ENCODE measurements around the gene DLG2.

DLG2 gene

DNA sequence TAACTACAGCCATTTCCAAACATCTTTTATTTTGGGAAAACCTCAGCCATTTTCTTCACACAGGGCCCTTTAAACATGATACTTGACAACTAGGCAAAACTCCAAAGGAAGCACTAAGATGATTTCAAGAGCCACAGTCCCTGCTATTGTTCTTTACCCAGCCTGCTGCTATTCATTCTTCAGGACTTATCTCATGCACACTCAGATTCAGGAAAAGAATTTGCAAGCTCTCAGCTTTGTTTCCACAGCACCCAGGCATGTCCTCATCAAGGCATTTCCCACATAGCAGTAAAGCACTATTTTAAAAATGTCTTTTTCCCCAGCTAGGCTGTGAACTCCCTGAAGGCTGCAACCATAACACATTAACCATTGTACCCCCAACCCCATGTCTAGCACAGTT lies 1731.6 kb downstream of the DLG2 start:
- TF ChIP-seq ZFX (IDR thresholded peaks at IDR 0.05; ENCODE audit: borderline replicate concordance) = no peak
- TF ChIP-seq, protein P1, sequence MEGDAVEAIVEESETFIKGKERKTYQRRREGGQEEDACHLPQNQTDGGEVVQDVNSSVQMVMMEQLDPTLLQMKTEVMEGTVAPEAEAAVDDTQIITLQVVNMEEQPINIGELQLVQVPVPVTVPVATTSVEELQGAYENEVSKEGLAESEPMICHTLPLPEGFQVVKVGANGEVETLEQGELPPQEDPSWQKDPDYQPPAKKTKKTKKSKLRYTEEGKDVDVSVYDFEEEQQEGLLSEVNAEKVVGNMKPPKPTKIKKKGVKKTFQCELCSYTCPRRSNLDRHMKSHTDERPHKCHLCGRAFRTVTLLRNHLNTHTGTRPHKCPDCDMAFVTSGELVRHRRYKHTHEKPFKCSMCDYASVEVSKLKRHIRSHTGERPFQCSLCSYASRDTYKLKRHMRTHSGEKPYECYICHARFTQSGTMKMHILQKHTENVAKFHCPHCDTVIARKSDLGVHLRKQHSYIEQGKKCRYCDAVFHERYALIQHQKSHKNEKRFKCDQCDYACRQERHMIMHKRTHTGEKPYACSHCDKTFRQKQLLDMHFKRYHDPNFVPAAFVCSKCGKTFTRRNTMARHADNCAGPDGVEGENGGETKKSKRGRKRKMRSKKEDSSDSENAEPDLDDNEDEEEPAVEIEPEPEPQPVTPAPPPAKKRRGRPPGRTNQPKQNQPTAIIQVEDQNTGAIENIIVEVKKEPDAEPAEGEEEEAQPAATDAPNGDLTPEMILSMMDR (IDR thresholded peaks at IDR 0.05) = no peak
- no peak overlapping the region for H3K27ac ChIP-seq

- H3K27ac ChIP-seq = no peak overlapping the region
- TF ChIP-seq ZFX (IDR thresholded peaks at IDR 0.05; ENCODE audit: borderline replicate concordance) = no peak
- TF ChIP-seq, protein P1 (IDR thresholded peaks at IDR 0.05) = peak; percentile 35
These were observed 1745.7 kb downstream of the DLG2 start for GRCh38 chr11:83881428-83881827.

GRCh38 chr11:83871054-83871453 lies 1756.1 kb downstream of the DLG2 start:
- H3K27ac ChIP-seq = no peak overlapping the region
- no peak for TF ChIP-seq ZFX (IDR thresholded peaks at IDR 0.05; ENCODE audit: borderline replicate concordance)
- TF ChIP-seq, protein P1 (IDR thresholded peaks at IDR 0.05) = no peak

DNA sequence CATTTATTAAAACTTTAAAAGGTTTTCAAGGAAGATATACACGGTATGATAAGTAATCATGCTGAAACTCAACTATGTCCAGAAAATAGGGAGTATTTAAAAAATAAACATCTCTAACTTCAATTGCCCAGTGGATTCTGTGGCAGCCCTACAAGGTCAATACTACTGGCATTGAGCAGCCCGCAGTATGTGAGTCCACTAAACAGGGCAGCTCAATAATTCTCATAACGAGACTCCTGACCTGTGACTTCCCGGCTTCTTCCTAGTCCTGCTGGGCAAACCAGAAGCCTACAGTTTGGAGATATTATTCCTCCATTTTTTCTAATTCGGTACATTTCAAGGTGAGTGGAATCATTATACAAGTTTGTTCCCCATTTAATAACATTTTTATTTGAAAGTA lies 1760.5 kb downstream of the DLG2 start:
- H3K27ac ChIP-seq = no peak overlapping the region
- TF ChIP-seq ZFX (IDR thresholded peaks at IDR 0.05; ENCODE audit: borderline replicate concordance) = no peak
- TF ChIP-seq, protein P1 (IDR thresholded peaks at IDR 0.05) = no peak

DNA sequence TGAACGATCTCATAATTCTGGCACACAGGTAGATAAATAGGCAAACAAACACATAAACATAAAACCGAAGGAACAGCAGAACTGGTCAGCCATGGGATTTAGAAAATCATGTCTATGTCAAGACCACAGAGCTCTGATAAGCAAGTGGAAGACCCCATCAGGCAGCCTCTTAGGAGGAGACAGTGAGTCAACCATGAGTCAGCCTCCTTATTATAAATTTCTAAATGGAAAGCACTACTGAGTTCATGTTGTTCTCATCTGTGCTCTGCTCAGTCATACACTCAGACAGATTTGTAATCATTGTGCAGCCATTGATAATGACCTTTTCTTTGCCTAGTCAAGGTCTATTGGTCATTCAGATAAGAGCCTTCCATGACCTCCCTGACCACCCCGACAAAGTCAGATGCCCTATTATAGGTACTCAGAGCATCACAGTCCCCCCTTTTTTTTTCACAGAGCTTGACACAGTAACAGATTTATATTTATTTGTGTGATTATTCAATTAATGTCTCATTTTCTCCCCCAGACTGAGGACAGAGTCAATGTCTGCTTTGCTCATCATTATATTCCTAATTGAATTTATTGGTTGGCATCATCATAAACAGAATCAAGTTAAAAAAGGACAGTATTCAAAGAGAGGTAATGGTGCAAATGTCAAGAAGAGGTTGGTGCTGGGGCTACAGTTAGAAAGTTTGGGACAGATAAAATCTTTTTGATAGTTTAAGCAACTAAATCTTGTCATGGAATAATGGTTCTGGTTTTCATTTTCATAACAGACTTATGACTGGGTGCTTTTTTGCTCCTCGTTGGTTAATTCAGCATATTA lies 1761.3 kb downstream of the DLG2 start:
- no peak for TF ChIP-seq ZFX (IDR thresholded peaks at IDR 0.05; ENCODE audit: borderline replicate concordance)
- TF ChIP-seq, protein P1 (IDR thresholded peaks at IDR 0.05) = no peak
- no peak overlapping the region for H3K27ac ChIP-seq

DNA sequence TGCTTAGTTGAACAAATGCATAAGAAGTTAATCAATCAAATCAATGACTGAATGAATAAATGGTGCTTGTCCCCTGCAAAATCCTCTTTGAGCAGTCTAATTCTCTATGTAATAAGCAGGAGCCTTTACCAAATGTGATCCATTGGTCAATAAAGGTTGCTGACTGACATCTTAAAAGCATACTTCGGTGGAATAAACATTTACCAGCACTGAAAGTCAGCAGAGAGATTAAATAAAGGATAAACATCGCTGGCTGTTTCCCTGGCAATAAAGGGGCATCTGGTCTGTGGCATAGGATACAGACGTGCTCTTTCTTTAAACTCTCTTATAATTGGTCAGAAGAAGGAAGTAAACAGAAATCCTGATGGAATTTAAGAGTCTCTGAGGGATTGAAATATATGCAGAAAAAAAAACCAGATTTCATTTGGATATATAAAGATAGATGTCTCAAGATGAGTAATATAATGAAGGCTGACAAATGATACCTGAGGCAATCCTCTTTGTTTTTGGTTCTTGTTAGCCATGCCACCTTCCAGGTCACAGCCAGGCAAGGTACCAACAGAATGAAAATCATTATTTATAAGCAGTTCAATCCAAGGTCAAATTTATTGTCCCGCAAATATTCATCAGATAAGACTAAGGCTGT lies 1762.6 kb downstream of the DLG2 start:
- TF ChIP-seq, protein P1 (IDR thresholded peaks at IDR 0.05) = no peak
- no peak for TF ChIP-seq ZFX (IDR thresholded peaks at IDR 0.05; ENCODE audit: borderline replicate concordance)
- no peak overlapping the region for H3K27ac ChIP-seq

- TF ChIP-seq ZFX (IDR thresholded peaks at IDR 0.05; ENCODE audit: borderline replicate concordance) = no peak
- TF ChIP-seq, protein P1 (IDR thresholded peaks at IDR 0.05) = no peak
- no peak overlapping the region for H3K27ac ChIP-seq
These were observed 1763.9 kb downstream of the DLG2 start for GRCh38 chr11:83863272-83863671.

Measured in 22Rv1 (cell line).